K562 (cell line): ENCODE measurements around the gene ACHE. TPM values are rescaled to one million over a fixed set of nuclear protein-coding genes. Genes with fewer than 3 reads are reported as not detected.

Experiments used
- ATF3 ChIP-seq, 2 experiments: fragments of 450-650 bp in 1 of 2; sonication (generic) in 1 of 2; formaldehyde crosslinking in 1 of 2; IDR thresholded peaks in 1 of 2; conservative IDR thresholded peaks in 1 of 2; 2 replicates each; pipeline versions ENCODE4 v1.6.1 to v1.8.1; 2016 to 2023; ENCODE audit warnings: mild to moderate bottlenecking in 2 of 2, moderate library complexity in 2 of 2, inconsistent platforms in 1 of 2, missing genetic modification reagents in 1 of 2
- BCL6 ChIP-seq: fragments of 250-450 bp; sonication (Bioruptor Pico); IDR thresholded peaks from 2 replicates; pipeline ENCODE4 v1.4.0; 2020
- CBX2 ChIP-seq: fragments of 200-600 bp; sonication (generic); IDR thresholded peaks from one replicate; pipeline ENCODE4 v1.6.1; 2012; ENCODE audit warnings: mild to moderate bottlenecking, low read length, inconsistent platforms; ENCODE audit not compliant: insufficient read depth, poor library complexity, severe bottlenecking
- DDX20 ChIP-seq: fragments of 450-650 bp; IDR thresholded peaks from 2 replicates; pipeline ENCODE4 v1.6.1; 2016; ENCODE audit warnings: missing genetic modification characterization, low read depth, mild to moderate bottlenecking, missing compliant biosample characterization, moderate library complexity
- E4F1 ChIP-seq: fragments of 250-450 bp; sonication (Bioruptor Pico); IDR thresholded peaks from 2 replicates; pipeline ENCODE4 v1.5.0; 2021; ENCODE audit warnings: mild to moderate bottlenecking, borderline replicate concordance
- HMG20A ChIP-seq: fragments of 450-650 bp; formaldehyde crosslinking; conservative IDR thresholded peaks from 2 replicates; pipeline ENCODE4 v1.4.0; 2020; ENCODE audit warnings: mild to moderate bottlenecking, mixed read lengths
- HSF4 ChIP-seq: fragments of 250-450 bp; sonication (Bioruptor Pico); IDR thresholded peaks from 2 replicates; pipeline ENCODE4 v2.1.2; 2022; ENCODE audit warnings: mild to moderate bottlenecking, moderate library complexity, borderline replicate concordance
- ILK ChIP-seq: fragments of 450-650 bp; IDR thresholded peaks from 2 replicates; pipeline ENCODE4 v1.6.1; 2016; ENCODE audit warnings: missing genetic modification characterization, low read depth, mild to moderate bottlenecking, missing compliant biosample characterization, moderate library complexity, borderline replicate concordance
- KDM1A ChIP-seq, 2 experiments: fragments of 450-650 bp; IDR thresholded peaks; 2 replicates each; pipeline ENCODE4 v1.6.1; 2016; ENCODE audit warnings: mild to moderate bottlenecking in 2 of 2
- KDM2B ChIP-seq: fragments of 250-450 bp; sonication (Bioruptor Pico); IDR thresholded peaks from 2 replicates; pipeline ENCODE4 v1.8.0; 2021; ENCODE audit warnings: mild to moderate bottlenecking, moderate library complexity
- PBX2 ChIP-seq, 2 experiments: IDR thresholded peaks in 1 of 2; conservative IDR thresholded peaks in 1 of 2; 2 replicates each; pipeline ENCODE4 v1.6.1; 2016; ENCODE audit warnings: low read depth in 2 of 2, mild to moderate bottlenecking in 1 of 2, missing compliant biosample characterization in 1 of 2, missing genetic modification characterization in 1 of 2, moderate library complexity in 1 of 2
- RBM25 ChIP-seq: fragments of 200-400 bp; formaldehyde crosslinking; IDR thresholded peaks from 2 replicates; pipeline ENCODE4 v1.6.1; 2018; ENCODE audit warnings: low read length, low read depth, moderate library complexity; ENCODE audit not compliant: severe bottlenecking
- SNIP1 ChIP-seq: fragments of 450-650 bp; IDR thresholded peaks from 2 replicates; pipeline ENCODE4 v1.7.1; 2017; ENCODE audit warnings: low read depth, mild to moderate bottlenecking
- SREBF2 ChIP-seq: sonication (generic); formaldehyde crosslinking; IDR thresholded peaks from 2 replicates; pipeline ENCODE4 v1.4.0; 2020; ENCODE audit warnings: mild to moderate bottlenecking, missing genetic modification reagents
- THRA ChIP-seq: fragments of 450-650 bp; IDR thresholded peaks from 2 replicates; pipeline ENCODE4 v1.6.1; 2017; ENCODE audit warnings: mild to moderate bottlenecking, moderate library complexity
- ZNF121 ChIP-seq: sonication (generic); formaldehyde crosslinking; conservative IDR thresholded peaks from 2 replicates; pipeline ENCODE4 v1.8.0; 2022; ENCODE audit warnings: missing genetic modification reagents
- ZNF282 ChIP-seq: sonication (generic); formaldehyde crosslinking; IDR thresholded peaks from 2 replicates; pipeline ENCODE4 v1.8.1; 2023; ENCODE audit warnings: missing genetic modification reagents
- ZNF778 ChIP-seq: fragments of 450-650 bp; formaldehyde crosslinking; IDR thresholded peaks from 2 replicates; pipeline ENCODE4 v1.4.0; 2020; ENCODE audit warnings: mild to moderate bottlenecking, moderate library complexity
- polyA plus RNA-seq, 8 experiments: library from polyadenylated mRNA; depleted of rRNA in 4 of 8; stranded (reverse) in 5 of 8; unstranded in 3 of 8; fragments of >200 nt; fragmentation: Nextera tagmentation in 2 of 8; fragmentation: Illumina TruSeq in 1 of 8; extraction: Ambion mirVana in 2 of 8; extraction: Trizol in 1 of 8; gene quantifications; 2 replicates each; pipeline versions ENCODE4 v1.2.1 to v1.2.3, GENCODE V29; 2011 to 2014; ENCODE audit warnings: inconsistent platforms in 1 of 8, missing spikeins in 1 of 8
- total RNA-seq, 7 experiments: library from RNA; depleted of rRNA in 6 of 7; stranded (reverse); fragments of >200 nt in 6 of 7; fragmentation: Illumina TruSeq in 2 of 7; extraction: Trizol in 2 of 7; gene quantifications; 2 replicates each; pipeline versions ENCODE4 v1.2.1 to v1.2.3, GENCODE V29; 2011 to 2021; ENCODE audit warnings: low replicate concordance in 1 of 7

Gene ACHE
- total and polyA plus RNA-seq, 9 of the 15 experiments (the other 6 are each of a cell fraction or from before 2014, with no cell fraction given) = 0.04 to 8.8 (median 1.9) TPM

- no peak for TF ChIP-seq RBM25
- TF ChIP-seq HSF4 (CRISPR knock-in tag) = 0 out of 2 replicates have a peak, but pooled peaks have one; percentile 24
- no peak for TF ChIP-seq THRA
- TF ChIP-seq CBX2 = no peak
- TF ChIP-seq ATF3 (IDR thresholded peaks at IDR 0.05) = no peak; the same call in 1 of the 2 replicates
- peak; percentile 77 for TF ChIP-seq ATF3 (CRISPR knock-in tag; conservative IDR thresholded peaks at IDR 0.05)
- no peak for TF ChIP-seq PBX2 (CRISPR knock-in tag; IDR thresholded peaks at IDR 0.05; ENCODE audit: low read depth)
- no peak for TF ChIP-seq PBX2 (tag; conservative IDR thresholded peaks at IDR 0.05; ENCODE audit: low read depth)
- no peak for TF ChIP-seq E4F1 (CRISPR knock-in tag)
- no peak for TF ChIP-seq BCL6
- TF ChIP-seq ZNF121 (CRISPR knock-in tag) = no peak
- TF ChIP-seq ZNF282 = no peak
- TF ChIP-seq HMG20A (CRISPR knock-in tag) = no peak
- no peak for TF ChIP-seq SREBF2 (CRISPR knock-in tag)
- TF ChIP-seq ZNF778 (CRISPR knock-in tag) = no peak
- TF ChIP-seq KDM1A (IDR thresholded peaks at IDR 0.05) = no peak
- TF ChIP-seq SNIP1 = no peak
- no peak; the same call in 1 of the 2 replicates for TF ChIP-seq KDM2B (CRISPR knock-in tag)
- TF ChIP-seq DDX20 = no peak
- TF ChIP-seq ILK (tag) = no peak
These were observed 20.9 kb downstream of the ACHE start, which contains the start of gene SRRT (continued) for GRCh38 chr7:100874577-100875355.
